Prostate gland (tissue), 2 donors: ENCODE data around the gene CEP78. TPM values are rescaled to one million over a fixed set of nuclear protein-coding genes. Genes with fewer than 3 reads are reported as not detected.

ENCODE experiments used
- DNase-seq: peaks from one replicate; pipeline ENCODE4 v3.0.0-alpha.2; 2019; ENCODE audit warnings: low spot score
- H3K27ac ChIP-seq, 2 donors: fragments of 200-600 bp; sonication (generic); 2 replicates each; pipeline ENCODE4 v1.5.1; 2017 to 2019
- H3K27me3 ChIP-seq: fragments of 200-600 bp; sonication (generic); replicated peaks from 2 replicates; pipeline ENCODE4 v1.5.1; 2019; ENCODE audit not compliant: insufficient read depth
- H3K36me3 ChIP-seq, 2 donors: fragments of 200-600 bp; sonication (generic); 1 replicate in 1 of 2; 2 replicates in 1 of 2; pipeline versions ENCODE4 v1.5.1 to v1.8.1; 2017 to 2019
- H3K4me1 ChIP-seq: fragments of 200-600 bp; sonication (generic); replicated peaks from 2 replicates; pipeline ENCODE4 v1.5.1; 2019
- H3K4me3 ChIP-seq, 2 donors: fragments of 200-600 bp; sonication (generic); 2 replicates each; pipeline ENCODE4 v1.5.1; 2017 to 2019
- H3K9me3 ChIP-seq: fragments of 200-600 bp; sonication (generic); 2 replicates; pipeline ENCODE4 v1.5.1; 2017
- POLR2A ChIP-seq: fragments of 450-650 bp; IDR thresholded peaks from one replicate; pipeline ENCODE4 v1.6.1; 2016; ENCODE audit warnings: antibody characterized with exemption, mild to moderate bottlenecking
- POLR2AphosphoS5 ChIP-seq: sonication (generic); formaldehyde crosslinking; IDR thresholded peaks from one replicate; pipeline ENCODE4 v1.6.1; 2017; ENCODE audit warnings: antibody characterized with exemption
- WGBS: methylation state at CpG from one replicate; pipeline ENCODE4 v1.1.5; 2018; 5-methylcytosine and 5-hydroxymethylcytosine counted together
- intact Hi-C: fragments of 100-400 bp; cut with DNase I; formaldehyde crosslinking; loops from one replicate; pipeline ENCODE4 v1.14.2; 2022
- total RNA-seq, 2 donors: library from RNA; depleted of rRNA; stranded (reverse); fragments of >200 nt; gene quantifications; one replicate each; pipeline ENCODE4 v1.1.0, GENCODE V29; 2016
- TF ChIP-seq, protein P1 (sequence below), 4 experiments: fragments of 200-600 bp in 2 of 4; fragments of 450-650 bp in 2 of 4; sonication (generic) in 2 of 4; IDR thresholded peaks; 1 replicate in 3 of 4; 2 replicates in 1 of 4; pipeline ENCODE4 v1.5.1; 2016 to 2019; ENCODE audit warnings: antibody characterized with exemption in 4 of 4, mild to moderate bottlenecking in 2 of 4, moderate library complexity in 2 of 4

Gene CEP78
- total RNA-seq, 2 donors from 2014 or later: 12.0 to 16.5 TPM

- DNase-seq: peak; percentile 60
- no peaks in the 10 kb centered on the region for H3K36me3 ChIP-seq
Observed at GRCh38 chr9:78296201-78296892, 60.5 kb downstream of the CEP78 start.

GRCh38 chr9:78296893-78297671, 61.2 kb downstream of the CEP78 start, which contains the start of gene PSAT1:
Gene PSAT1 (plus strand): TSS chr9:78297125. CDS start chr9:78297211, 86 bp downstream.
- H3K36me3 ChIP-seq: no peaks in the 10 kb centered on the region
- under 1% methylated on average over 73 of the region's 76 CpGs for WGBS
- no peaks in the 10 kb centered on the region for H3K9me3 ChIP-seq
- intact Hi-C loops: no loop called here
- peak; percentile 59 for TF ChIP-seq POLR2AphosphoS5
- TF ChIP-seq, protein P1, sequence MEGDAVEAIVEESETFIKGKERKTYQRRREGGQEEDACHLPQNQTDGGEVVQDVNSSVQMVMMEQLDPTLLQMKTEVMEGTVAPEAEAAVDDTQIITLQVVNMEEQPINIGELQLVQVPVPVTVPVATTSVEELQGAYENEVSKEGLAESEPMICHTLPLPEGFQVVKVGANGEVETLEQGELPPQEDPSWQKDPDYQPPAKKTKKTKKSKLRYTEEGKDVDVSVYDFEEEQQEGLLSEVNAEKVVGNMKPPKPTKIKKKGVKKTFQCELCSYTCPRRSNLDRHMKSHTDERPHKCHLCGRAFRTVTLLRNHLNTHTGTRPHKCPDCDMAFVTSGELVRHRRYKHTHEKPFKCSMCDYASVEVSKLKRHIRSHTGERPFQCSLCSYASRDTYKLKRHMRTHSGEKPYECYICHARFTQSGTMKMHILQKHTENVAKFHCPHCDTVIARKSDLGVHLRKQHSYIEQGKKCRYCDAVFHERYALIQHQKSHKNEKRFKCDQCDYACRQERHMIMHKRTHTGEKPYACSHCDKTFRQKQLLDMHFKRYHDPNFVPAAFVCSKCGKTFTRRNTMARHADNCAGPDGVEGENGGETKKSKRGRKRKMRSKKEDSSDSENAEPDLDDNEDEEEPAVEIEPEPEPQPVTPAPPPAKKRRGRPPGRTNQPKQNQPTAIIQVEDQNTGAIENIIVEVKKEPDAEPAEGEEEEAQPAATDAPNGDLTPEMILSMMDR (IDR thresholded peaks at IDR 0.05): peak in 2 of 4 experiments; percentile 23 to 26
- peak; percentile 16 for TF ChIP-seq POLR2A
- peak within 1 kb of the TSS; percentile 46 to 70 for H3K27ac ChIP-seq
- no peaks in the 10 kb centered on the region for H3K27me3 ChIP-seq
- DNase-seq: peak; percentile 90
- H3K4me3 ChIP-seq: peak within 1 kb of the TSS; percentile 49 to 55
- H3K4me1 ChIP-seq: no peaks in the 10 kb centered on the region

More at GRCh38 chr9:78296201-78296892, 60.5 kb downstream of the CEP78 start:
- intact Hi-C loops: no loop called here
- H3K4me1 ChIP-seq: no peaks in the 10 kb centered on the region
- TF ChIP-seq POLR2AphosphoS5: peak; percentile 14
- TF ChIP-seq, protein P1 (IDR thresholded peaks at IDR 0.05): no peak
- no peaks in the 10 kb centered on the region for H3K27me3 ChIP-seq
- H3K4me3 ChIP-seq: peak overlapping the region; percentile 49 to 55
- H3K27ac ChIP-seq: peak overlapping the region; percentile 46 to 70
- 2% methylated on average over 32 of the region's 32 CpGs for WGBS
- no peaks in the 10 kb centered on the region for H3K9me3 ChIP-seq

GRCh38 chr9:78297672-78297961, 61.7 kb downstream of the CEP78 start:
- H3K9me3 ChIP-seq: no peaks in the 10 kb centered on the region
- TF ChIP-seq, protein P1 (IDR thresholded peaks at IDR 0.05): no peak
- TF ChIP-seq POLR2AphosphoS5: no peak
- no peak for TF ChIP-seq POLR2A
- peak overlapping the region; percentile 49 to 55 for H3K4me3 ChIP-seq
- H3K4me1 ChIP-seq: no peaks in the 10 kb centered on the region
- DNase-seq: no peak
- 0% methylated on average over 10 of the region's 10 CpGs for WGBS
- H3K36me3 ChIP-seq: no peaks in the 10 kb centered on the region
- H3K27me3 ChIP-seq: no peaks in the 10 kb centered on the region
- H3K27ac ChIP-seq: peak overlapping the region; percentile 46 to 70
- intact Hi-C loops: no loop called here

DNA sequence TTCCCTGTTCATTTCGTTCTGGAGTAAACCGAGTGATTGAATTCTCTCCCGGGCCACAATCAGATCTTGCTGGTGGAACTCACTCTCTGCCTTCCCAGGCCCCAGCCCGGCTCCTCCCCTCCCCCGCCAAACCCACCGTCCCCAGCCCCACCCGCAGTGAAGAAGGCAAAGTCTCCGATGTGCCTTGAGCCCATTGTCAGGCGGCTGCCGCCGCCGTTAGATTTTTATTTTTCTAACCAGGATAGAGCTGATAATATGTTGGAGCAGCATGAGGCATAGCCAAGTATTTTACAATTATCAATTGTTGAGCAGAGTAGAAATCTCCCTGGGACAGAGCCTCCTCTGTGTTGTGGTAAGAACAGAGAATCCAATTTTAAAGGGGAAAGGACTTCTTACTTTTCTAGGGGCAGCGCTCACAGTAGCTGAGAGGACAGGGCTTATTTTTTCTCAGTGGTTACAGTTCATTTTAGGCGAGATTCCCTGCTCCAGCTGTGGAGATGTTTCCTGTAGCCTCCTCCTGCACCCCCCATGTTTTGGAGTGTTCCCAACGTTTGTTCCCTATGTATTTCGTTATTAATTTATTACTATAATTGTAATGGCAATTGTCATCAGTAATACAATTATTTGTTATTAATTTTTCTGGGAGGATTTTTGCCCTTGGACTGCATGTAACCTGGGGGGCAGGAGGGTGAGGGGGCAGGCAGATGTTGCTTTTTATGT, 62.3 kb downstream of the CEP78 start:
- no peaks in the 10 kb centered on the region for H3K36me3 ChIP-seq
- no peak for DNase-seq
- H3K4me3 ChIP-seq: peak overlapping the region; percentile 49 to 55
- no peaks in the 10 kb centered on the region for H3K4me1 ChIP-seq
- H3K27ac ChIP-seq: no peak overlapping the region
- TF ChIP-seq POLR2AphosphoS5: no peak
- TF ChIP-seq POLR2A: no peak
- TF ChIP-seq, protein P1 (IDR thresholded peaks at IDR 0.05): no peak
- H3K27me3 ChIP-seq: no peaks in the 10 kb centered on the region
- intact Hi-C loops: no loop called here
- 7% methylated on average over 16 of the region's 16 CpGs for whole genome bisulfite sequencing
- H3K9me3 ChIP-seq: no peaks in the 10 kb centered on the region
